ENCODE results near the gene RPS6KA6. TPM values are rescaled to one million over a fixed set of nuclear protein-coding genes. Genes with fewer than 3 reads are reported as not detected.

The RPS6KA6 gene
- total RNA-seq, 4 donors from 2014 or later, result 2.2 to 16.4 (median 12.4) TPM

DNA sequence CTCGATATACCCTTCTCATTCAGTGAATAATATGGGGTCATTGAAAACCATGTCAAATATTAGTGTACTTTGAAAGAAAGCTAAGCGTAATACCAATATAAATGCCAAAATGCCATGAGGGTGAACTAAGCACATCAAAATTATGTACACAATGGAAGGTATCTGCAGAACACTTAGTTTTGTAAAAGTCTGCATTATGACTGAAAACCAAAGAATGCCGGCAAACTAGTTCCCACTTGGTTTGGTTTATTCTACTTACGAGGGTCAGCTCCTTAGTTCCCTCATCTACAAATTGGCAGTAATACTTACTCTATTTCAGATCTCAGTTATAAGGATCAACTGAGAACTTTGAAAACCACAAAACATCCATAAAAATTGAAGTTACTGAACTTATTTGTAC, 27.3 kb downstream of the RPS6KA6 start:
- no peak for TF ChIP-seq EP300 (IDR thresholded peaks at IDR 0.05; ENCODE audit: low read depth)
- no peak for TF ChIP-seq POLR2A (IDR thresholded peaks at IDR 0.05)
- TF ChIP-seq, protein P1, sequence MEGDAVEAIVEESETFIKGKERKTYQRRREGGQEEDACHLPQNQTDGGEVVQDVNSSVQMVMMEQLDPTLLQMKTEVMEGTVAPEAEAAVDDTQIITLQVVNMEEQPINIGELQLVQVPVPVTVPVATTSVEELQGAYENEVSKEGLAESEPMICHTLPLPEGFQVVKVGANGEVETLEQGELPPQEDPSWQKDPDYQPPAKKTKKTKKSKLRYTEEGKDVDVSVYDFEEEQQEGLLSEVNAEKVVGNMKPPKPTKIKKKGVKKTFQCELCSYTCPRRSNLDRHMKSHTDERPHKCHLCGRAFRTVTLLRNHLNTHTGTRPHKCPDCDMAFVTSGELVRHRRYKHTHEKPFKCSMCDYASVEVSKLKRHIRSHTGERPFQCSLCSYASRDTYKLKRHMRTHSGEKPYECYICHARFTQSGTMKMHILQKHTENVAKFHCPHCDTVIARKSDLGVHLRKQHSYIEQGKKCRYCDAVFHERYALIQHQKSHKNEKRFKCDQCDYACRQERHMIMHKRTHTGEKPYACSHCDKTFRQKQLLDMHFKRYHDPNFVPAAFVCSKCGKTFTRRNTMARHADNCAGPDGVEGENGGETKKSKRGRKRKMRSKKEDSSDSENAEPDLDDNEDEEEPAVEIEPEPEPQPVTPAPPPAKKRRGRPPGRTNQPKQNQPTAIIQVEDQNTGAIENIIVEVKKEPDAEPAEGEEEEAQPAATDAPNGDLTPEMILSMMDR (IDR thresholded peaks at IDR 0.05), result no peak
- TF ChIP-seq POLR2AphosphoS5 (IDR thresholded peaks at IDR 0.05), result no peak
- Histone ChIP-seq H3K4me1 (no peaks in the 10 kb centered on the region), H3K27me3 (no peaks in the 10 kb centered on the region), H3K9me3 (no peaks in the 10 kb centered on the region), H3K36me3 (no peaks in the 10 kb centered on the region), H3K27ac (no peak overlapping the region), H3K4me3 (no peak overlapping the region)
- intact Hi-C loops (cut with DNase I; ENCODE audit: low total_unique reads) (no loop called here), in situ Hi-C loops (cut with MboI; ENCODE audit: low pct_ligation_motif_present in 1 of 4, low pct_unique_long_range_greater_than_20kb in 1 of 4, low sequenced_read_pairs in 3 of 4) (no loop called here)
- DNase-seq, result no peak
- 86 to 96% methylated on average over 4 of the region's 4 CpGs for WGBS, 2 donors (ENCODE audit: low coverage in 1 of 2)

DNA sequence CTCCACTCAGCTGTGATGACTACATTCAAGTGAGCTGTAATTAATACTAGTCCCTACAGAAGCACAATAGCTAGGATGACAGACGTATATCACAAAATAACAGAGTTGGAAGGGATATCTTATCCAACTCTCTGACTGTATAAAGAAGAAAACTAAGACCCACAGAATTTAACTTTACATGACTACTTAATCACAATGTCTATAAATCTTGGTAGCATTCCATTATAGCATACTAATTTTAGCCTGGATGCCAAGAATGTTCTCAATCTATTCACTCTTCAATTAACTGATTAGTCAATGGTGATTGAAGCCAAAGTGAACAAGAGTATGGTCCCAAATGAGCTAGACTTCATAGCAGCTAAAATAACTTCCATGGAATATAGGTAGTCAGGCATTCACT, 31.2 kb downstream of the RPS6KA6 start:
- Histone ChIP-seq H3K27me3 (no peaks in the 10 kb centered on the region), H3K4me3 (no peak overlapping the region), H3K36me3 (no peaks in the 10 kb centered on the region), H3K27ac (no peak overlapping the region), H3K4me1 (no peaks in the 10 kb centered on the region), H3K9me3 (no peaks in the 10 kb centered on the region)
- 60 to 91% methylated on average over 1 of the region's 1 CpG for WGBS, 2 donors (ENCODE audit: low coverage in 1 of 2)
- no peak for TF ChIP-seq POLR2AphosphoS5 (IDR thresholded peaks at IDR 0.05)
- TF ChIP-seq, protein P1 (IDR thresholded peaks at IDR 0.05), result no peak
- TF ChIP-seq POLR2A (IDR thresholded peaks at IDR 0.05), result no peak
- no peak for TF ChIP-seq EP300 (IDR thresholded peaks at IDR 0.05; ENCODE audit: low read depth)
- in situ Hi-C loops (cut with MboI; ENCODE audit: low pct_ligation_motif_present in 1 of 4, low pct_unique_long_range_greater_than_20kb in 1 of 4, low sequenced_read_pairs in 3 of 4) (no loop called here), intact Hi-C loops (cut with DNase I; ENCODE audit: low total_unique reads) (no loop called here)
- DNase-seq, result no peak

DNA sequence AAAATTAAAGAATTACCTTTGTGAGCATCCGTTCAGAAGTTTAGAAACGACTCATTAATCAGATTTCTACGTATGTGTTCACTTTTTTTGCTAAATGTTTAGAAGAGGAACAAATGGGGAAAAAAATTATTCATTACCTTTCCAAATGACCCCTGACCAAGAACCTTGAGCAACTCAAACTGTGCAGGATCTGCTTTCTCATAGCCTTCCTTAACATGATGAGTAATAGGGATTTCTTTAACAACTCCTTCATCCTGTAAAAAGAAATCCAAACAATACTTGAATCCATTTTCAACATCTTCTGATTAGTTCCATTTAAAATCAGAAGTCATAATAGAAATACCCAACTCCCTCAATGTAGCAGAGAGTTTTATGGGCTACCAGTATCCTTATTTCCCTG, 32.1 kb downstream of the RPS6KA6 start:
- intact Hi-C loops (cut with DNase I; ENCODE audit: low total_unique reads) (no loop called here), in situ Hi-C loops (cut with MboI; ENCODE audit: low pct_ligation_motif_present in 1 of 4, low pct_unique_long_range_greater_than_20kb in 1 of 4, low sequenced_read_pairs in 3 of 4) (no loop called here)
- no peak overlapping the region for H3K4me3 ChIP-seq
- no peaks in the 10 kb centered on the region for H3K27me3 ChIP-seq
- no peak overlapping the region for H3K27ac ChIP-seq
- H3K9me3 ChIP-seq, result no peaks in the 10 kb centered on the region
- H3K36me3 ChIP-seq, result no peaks in the 10 kb centered on the region
- WGBS, 2 donors (ENCODE audit: low coverage in 1 of 2), result 76 to 85% methylated on average over 3 of the region's 3 CpGs
- DNase-seq, result no peak
- TF ChIP-seq EP300 (IDR thresholded peaks at IDR 0.05; ENCODE audit: low read depth) (no peak), POLR2A (IDR thresholded peaks at IDR 0.05) (no peak), POLR2AphosphoS5 (IDR thresholded peaks at IDR 0.05) (no peak)
- TF ChIP-seq, protein P1 (IDR thresholded peaks at IDR 0.05), result no peak
- H3K4me1 ChIP-seq, result no peaks in the 10 kb centered on the region

DNA sequence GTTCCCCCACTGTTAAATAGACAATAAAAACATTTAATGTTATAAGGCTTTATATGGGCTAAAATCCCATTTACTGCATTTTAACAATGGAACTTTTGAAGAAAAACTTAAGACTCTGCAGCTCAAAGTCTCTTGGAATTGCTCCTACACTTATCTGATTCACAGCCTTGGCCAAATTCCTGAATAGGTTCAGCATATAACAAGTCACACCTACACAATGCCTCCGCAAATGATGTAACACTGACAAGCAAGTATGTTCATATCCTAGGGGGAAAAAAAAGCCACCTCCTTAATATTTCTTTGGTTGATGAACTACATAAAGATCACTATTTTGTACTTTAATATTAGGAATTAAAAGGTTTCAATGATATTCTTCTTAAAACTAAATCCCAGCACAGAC, 34.5 kb downstream of the RPS6KA6 start:
- no peaks in the 10 kb centered on the region for H3K9me3 ChIP-seq
- TF ChIP-seq POLR2A (IDR thresholded peaks at IDR 0.05), result no peak
- TF ChIP-seq, protein P1 (IDR thresholded peaks at IDR 0.05), result no peak
- no peak overlapping the region for H3K4me3 ChIP-seq
- in situ Hi-C loops (cut with MboI; ENCODE audit: low pct_ligation_motif_present in 1 of 4, low pct_unique_long_range_greater_than_20kb in 1 of 4, low sequenced_read_pairs in 3 of 4) (no loop called here), intact Hi-C loops (cut with DNase I; ENCODE audit: low total_unique reads) (no loop called here)
- H3K4me1 ChIP-seq, result no peaks in the 10 kb centered on the region
- DNase-seq, result no peak
- no peaks in the 10 kb centered on the region for H3K36me3 ChIP-seq
- H3K27me3 ChIP-seq, result no peaks in the 10 kb centered on the region
- H3K27ac ChIP-seq, result no peak overlapping the region
- WGBS, 2 donors (ENCODE audit: low coverage in 1 of 2), result 70% methylated on average over 1 of the region's 1 CpG; no CpG with 5 or more reads in 1 of the 2 donors

Measured in transverse colon (tissue), 4 donors.